AML-193 (cell line): ENCODE results near the gene TNC.

Experiments
- DNase-seq, 2 experiments: peaks; one replicate each; lab custom pipeline; 2025; lab: John Stamatoyannopoulos, UW

TNC gene

GRCh38 chr9:115010874-115011273 lies 107.1 kb downstream of the TNC start:
- no peak for DNase-seq

- DNase-seq, result peak in 1 of 2 experiments; percentile 12
These were observed 109.3 kb downstream of the TNC start for GRCh38 chr9:115008536-115009270.

GRCh38 chr9:115006660-115007059 lies 111.3 kb downstream of the TNC start:
- peak; percentile 36 to 63 for DNase-seq

GRCh38 chr9:115005322-115005721 lies 112.6 kb downstream of the TNC start:
- DNase-seq, result no peak

- no peak for DNase-seq
These were observed 113.4 kb downstream of the TNC start for GRCh38 chr9:115004545-115004944.

- DNase-seq, result no peak
These were observed 115.4 kb downstream of the TNC start for GRCh38 chr9:115002371-115003120.

- no peak for DNase-seq
These were observed 117.7 kb downstream of the TNC start for GRCh38 chr9:115000217-115000639.

- DNase-seq, result no peak
These were observed 119.6 kb downstream of the TNC start for GRCh38 chr9:114998326-114998725.

GRCh38 chr9:114995681-114996221 lies 122.2 kb downstream of the TNC start:
- DNase-seq, result peak; percentile 94 to 96

GRCh38 chr9:114994768-114995167 lies 123.2 kb downstream of the TNC start:
- peak in 1 of 2 experiments; percentile 16 for DNase-seq

GRCh38 chr9:114991861-114992260 lies 126.1 kb downstream of the TNC start:
- no peak for DNase-seq

- no peak for DNase-seq
These were observed 127.1 kb downstream of the TNC start for GRCh38 chr9:114990901-114991300.

GRCh38 chr9:114989600-114990410 lies 128.2 kb downstream of the TNC start:
- DNase-seq, result no peak

- DNase-seq, result peak; percentile 49 to 65
These were observed 128.9 kb downstream of the TNC start for GRCh38 chr9:114988962-114989599.

- DNase-seq, result no peak
These were observed 130.8 kb downstream of the TNC start for GRCh38 chr9:114987116-114987515.

- no peak for DNase-seq
These were observed 131.9 kb downstream of the TNC start for GRCh38 chr9:114985959-114986501.

- no peak for DNase-seq
These were observed 136.9 kb downstream of the TNC start for GRCh38 chr9:114981063-114981462.

- DNase-seq, result no peak
These were observed 144.7 kb downstream of the TNC start for GRCh38 chr9:114973216-114973615.

GRCh38 chr9:114972510-114973136 lies 145.3 kb downstream of the TNC start:
- no peak for DNase-seq
